ENCODE measurements around the gene TMEM260. TPM values are rescaled to one million over a fixed set of nuclear protein-coding genes. Genes with fewer than 3 reads are reported as not detected.

TMEM260 gene
- total and polyA plus RNA-seq, 12 donors = 2.5 to 10.1 (median 5.2) TPM

- Histone ChIP-seq H3K36me3 (no peaks in the 10 kb centered on the region), H3K4me3 (no peak overlapping the region), H3K4me1 (no peaks in the 10 kb centered on the region), H3K27ac (no peak overlapping the region), H3K9me3 (no peaks in the 10 kb centered on the region), H3K27me3 (peaks cover 0 to 1% (median 0%) of the 10 kb centered on the region in 7 donors)
- ATAC-seq = no peak
- TF ChIP-seq, protein P1, sequence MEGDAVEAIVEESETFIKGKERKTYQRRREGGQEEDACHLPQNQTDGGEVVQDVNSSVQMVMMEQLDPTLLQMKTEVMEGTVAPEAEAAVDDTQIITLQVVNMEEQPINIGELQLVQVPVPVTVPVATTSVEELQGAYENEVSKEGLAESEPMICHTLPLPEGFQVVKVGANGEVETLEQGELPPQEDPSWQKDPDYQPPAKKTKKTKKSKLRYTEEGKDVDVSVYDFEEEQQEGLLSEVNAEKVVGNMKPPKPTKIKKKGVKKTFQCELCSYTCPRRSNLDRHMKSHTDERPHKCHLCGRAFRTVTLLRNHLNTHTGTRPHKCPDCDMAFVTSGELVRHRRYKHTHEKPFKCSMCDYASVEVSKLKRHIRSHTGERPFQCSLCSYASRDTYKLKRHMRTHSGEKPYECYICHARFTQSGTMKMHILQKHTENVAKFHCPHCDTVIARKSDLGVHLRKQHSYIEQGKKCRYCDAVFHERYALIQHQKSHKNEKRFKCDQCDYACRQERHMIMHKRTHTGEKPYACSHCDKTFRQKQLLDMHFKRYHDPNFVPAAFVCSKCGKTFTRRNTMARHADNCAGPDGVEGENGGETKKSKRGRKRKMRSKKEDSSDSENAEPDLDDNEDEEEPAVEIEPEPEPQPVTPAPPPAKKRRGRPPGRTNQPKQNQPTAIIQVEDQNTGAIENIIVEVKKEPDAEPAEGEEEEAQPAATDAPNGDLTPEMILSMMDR (IDR thresholded peaks at IDR 0.05) = no peak
- intact Hi-C loops (cut with DNase I) = no loop called here
- DNase-seq = no peak
Measured at GRCh38 chr14:56543436-56543835, 36.2 kb upstream of the TMEM260 start.

GRCh38 chr14:56549721-56550120 lies 29.9 kb upstream of the TMEM260 start:
- intact Hi-C loops (cut with DNase I) = no loop called here
- Histone ChIP-seq H3K36me3 (no peaks in the 10 kb centered on the region), H3K27me3 (peaks cover 0 to 33% (median 26%) of the 10 kb centered on the region in 7 donors), H3K27ac (no peak overlapping the region), H3K9me3 (no peaks in the 10 kb centered on the region), H3K4me3 (no peak overlapping the region), H3K4me1 (no peaks in the 10 kb centered on the region)
- 36 to 37% methylated on average over 2 of the region's 2 CpGs for WGBS, 2 donors
- TF ChIP-seq, protein P1 (IDR thresholded peaks at IDR 0.05) = no peak
- no peak for DNase-seq
- ATAC-seq = no peak

DNA sequence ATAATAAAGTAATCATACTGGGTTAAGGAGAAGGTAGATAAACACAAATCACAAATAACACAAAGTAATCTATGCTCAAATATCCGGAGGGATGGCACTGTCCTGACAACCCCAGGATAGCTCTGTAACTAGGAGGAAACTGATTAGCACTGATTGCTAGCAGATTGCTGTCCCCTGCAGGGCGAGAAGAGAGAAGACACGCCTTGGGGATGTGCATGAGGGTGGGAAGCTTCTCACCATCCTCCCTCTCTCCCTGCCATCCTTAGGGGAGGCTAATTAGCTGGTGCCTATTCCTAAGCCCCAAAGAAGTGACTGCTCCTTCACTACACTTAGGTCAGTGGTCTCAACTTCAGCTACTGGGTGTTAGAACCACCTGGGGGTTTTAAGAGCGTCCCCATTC lies 27.0 kb upstream of the TMEM260 start:
- DNase-seq (no peak), ATAC-seq (no peak)
- H3K4me1 ChIP-seq = no peaks in the 10 kb centered on the region
- intact Hi-C loops (cut with DNase I) = no loop called here
- H3K36me3 ChIP-seq = no peaks in the 10 kb centered on the region
- TF ChIP-seq, protein P1 (IDR thresholded peaks at IDR 0.05) = no peak
- no peak overlapping the region for H3K27ac ChIP-seq
- no peak overlapping the region for H3K4me3 ChIP-seq
- 18 to 22% methylated on average over 4 of the region's 4 CpGs for whole genome bisulfite sequencing, 2 donors
- H3K9me3 ChIP-seq = no peaks in the 10 kb centered on the region
- peaks cover 0 to 61% (median 40%) of the 10 kb centered on the region in 7 donors for H3K27me3 ChIP-seq

- Histone ChIP-seq H3K36me3 (no peaks in the 10 kb centered on the region), H3K27ac (no peak overlapping the region), H3K4me3 (no peak overlapping the region), H3K4me1 (no peaks in the 10 kb centered on the region), H3K27me3 (peaks cover 0 to 65% (median 41%) of the 10 kb centered on the region in 7 donors), H3K9me3 (no peaks in the 10 kb centered on the region)
- DNase-seq (no peak), ATAC-seq (no peak)
- intact Hi-C loops (cut with DNase I) = no loop called here
- WGBS, 2 donors = 73 to 88% methylated on average over 6 of the region's 6 CpGs
- TF ChIP-seq, protein P1 (IDR thresholded peaks at IDR 0.05) = no peak
Measured at GRCh38 chr14:56554301-56554700, 25.3 kb upstream of the TMEM260 start.
